Liver (tissue), 3 donors: Measurements from ENCODE around the gene TMEM40.

ENCODE experiments used
- ATF3 ChIP-seq: IDR thresholded peaks from 2 replicates; pipeline ENCODE4 v1.6.1; 2016; ENCODE audit warnings: antibody characterized with exemption
- CTCF ChIP-seq: fragments of 150-350 bp; IDR thresholded peaks from 2 replicates; pipeline ENCODE4 v1.5.1; 2017; ENCODE audit warnings: improper control_type of control experiment, low read depth, low read length; ENCODE audit not compliant: missing input control
- EGR1 ChIP-seq, 2 donors: IDR thresholded peaks; 2 replicates each; pipeline ENCODE4 v1.6.1; 2016 to 2018; ENCODE audit warnings: antibody characterized with exemption in 2 of 2, low read depth in 2 of 2
- FOXA2 ChIP-seq: IDR thresholded peaks from 2 replicates; pipeline ENCODE4 v1.6.1; 2016; ENCODE audit warnings: antibody characterized with exemption
- GABPA ChIP-seq, 2 donors: IDR thresholded peaks in 1 of 2; conservative IDR thresholded peaks in 1 of 2; 2 replicates each; pipeline ENCODE4 v1.6.1; 2016; ENCODE audit warnings: antibody characterized with exemption in 2 of 2, mild to moderate bottlenecking in 1 of 2, moderate library complexity in 1 of 2
- JUND ChIP-seq, 2 donors: IDR thresholded peaks; 2 replicates each; pipeline ENCODE4 v1.6.1; 2016; ENCODE audit warnings: antibody characterized with exemption in 2 of 2
- MAX ChIP-seq: IDR thresholded peaks from 2 replicates; pipeline ENCODE4 v1.6.1; 2016; ENCODE audit warnings: antibody characterized with exemption
- RAD21 ChIP-seq, 2 donors: IDR thresholded peaks; 2 replicates each; pipeline ENCODE4 v1.6.1; 2016; ENCODE audit warnings: antibody characterized with exemption in 2 of 2, mild to moderate bottlenecking in 2 of 2
- REST ChIP-seq: IDR thresholded peaks from 2 replicates; pipeline ENCODE4 v1.6.1; 2016; ENCODE audit warnings: antibody characterized with exemption, mild to moderate bottlenecking
- RXRA ChIP-seq, 2 donors: IDR thresholded peaks; 2 replicates each; pipeline ENCODE4 v1.6.1; 2017 to 2018; ENCODE audit warnings: antibody characterized with exemption in 2 of 2, mild to moderate bottlenecking in 1 of 2
- SP1 ChIP-seq: IDR thresholded peaks from 2 replicates; pipeline ENCODE4 v1.6.1; 2018; ENCODE audit warnings: antibody characterized with exemption, mild to moderate bottlenecking
- TAF1 ChIP-seq: conservative IDR thresholded peaks from 2 replicates; pipeline ENCODE4 v1.6.1; 2016; ENCODE audit warnings: antibody characterized with exemption, mild to moderate bottlenecking
- YY1 ChIP-seq: IDR thresholded peaks from 2 replicates; pipeline ENCODE4 v1.6.1; 2016; ENCODE audit warnings: antibody characterized with exemption, mild to moderate bottlenecking
- ZBTB33 ChIP-seq: IDR thresholded peaks from 2 replicates; pipeline ENCODE4 v1.6.1; 2016; ENCODE audit warnings: antibody characterized with exemption
- donor health status: healthy.
- donor health status: healthy.

GRCh38 chr3:12775226-12775625 lies 16.2 kb upstream of the TMEM40 start:
- TF ChIP-seq CTCF (no peak), YY1 (no peak), ZBTB33 (no peak), JUND (IDR thresholded peaks at IDR 0.05) (no peak), RAD21 (IDR thresholded peaks at IDR 0.05) (no peak), SP1 (no peak), MAX (no peak), GABPA (IDR thresholded peaks at IDR 0.05 in 1 of 2, conservative IDR thresholded peaks at IDR 0.05 in 1 of 2) (no peak), TAF1 (no peak), REST (no peak), EGR1 (IDR thresholded peaks at IDR 0.05; ENCODE audit: low read depth in 2 of 2) (no peak), ATF3 (no peak), RXRA (IDR thresholded peaks at IDR 0.05) (no peak), FOXA2 (no peak)
